Ovary (tissue), 9 donors: ENCODE data around the gene SPINK1. TPM values are rescaled to one million over a fixed set of nuclear protein-coding genes. Genes with fewer than 3 reads are reported as not detected.

Source experiments
- DNase-seq, 5 donors: peaks; one replicate each; pipeline ENCODE4 v3.0.0-alpha.2; 2019 to 2020
- H3K27ac ChIP-seq, 2 donors: fragments of 200-600 bp; one replicate each; pipeline versions ENCODE4 v1.5.1 to v1.8.0; 2019 to 2022
- H3K27me3 ChIP-seq: fragments of 200-600 bp; one replicate; pipeline ENCODE4 v1.8.0; 2022
- H3K36me3 ChIP-seq: fragments of 200-600 bp; sonication (generic); one replicate; pipeline ENCODE4 v1.5.1; 2019
- H3K4me1 ChIP-seq: one replicate; pipeline ENCODE4 v1.8.1; 2013; ENCODE audit warnings: mild to moderate bottlenecking, moderate library complexity; ENCODE audit not compliant: insufficient read depth
- H3K4me3 ChIP-seq: fragments of 200-600 bp; sonication (generic); one replicate; pipeline ENCODE4 v1.5.1; 2017
- H3K9me3 ChIP-seq, 2 donors: fragments of 200-600 bp in 1 of 2; sonication (generic) in 1 of 2; one replicate each; pipeline versions ENCODE4 v1.5.1 to v1.8.1; 2013 to 2019; ENCODE audit warnings: mild to moderate bottlenecking in 1 of 2, moderate library complexity in 1 of 2
- EP300 ChIP-seq: sonication (generic); formaldehyde crosslinking; IDR thresholded peaks from one replicate; pipeline ENCODE4 v1.6.1; 2017; ENCODE audit warnings: antibody characterized with exemption
- POLR2A ChIP-seq: fragments of 450-650 bp; IDR thresholded peaks from one replicate; pipeline ENCODE4 v1.6.1; 2017; ENCODE audit warnings: antibody characterized with exemption, mild to moderate bottlenecking, moderate library complexity
- WGBS, 3 donors: extraction: QIAGEN DNeasy Blood & Tissue Kit in 1 of 3; methylation state at CpG; one replicate each; pipeline versions ENCODE4 v1.1.5 to v1.1.7; 2013 to 2017; 5-methylcytosine and 5-hydroxymethylcytosine counted together
- intact Hi-C, 4 donors: fragments of 100-400 bp; cut with DNase I; formaldehyde crosslinking; loops; one replicate each; pipeline versions ENCODE4 v1.11.0 to v1.15.1; 2022 to 2023
- polyA plus RNA-seq, 2 donors: library from polyadenylated mRNA; stranded (reverse); fragments of 200-250 nt in 1 of 2; fragments of 350-450 nt in 1 of 2; fragmentation: Illumina TruSeq in 1 of 2; extraction: RNeasy Lipid Tissue Mini Kit (QIAGEN cat#74804) in 1 of 2; gene quantifications; one replicate each; pipeline ENCODE4 v1.2.3, GENCODE V29; 2013 to 2014
- total RNA-seq, 7 donors: library from RNA; depleted of rRNA in 2 of 7; stranded (reverse); fragments of >200 nt in 2 of 7; fragmentation: NEBNext Ultra II Directional in 3 of 7; extraction: Animal tissue kit (Norgen Biotek cat#: 25700) in 3 of 7; gene quantifications; one replicate each; pipeline versions ENCODE4 v1.1.0 to v1.2.4, GENCODE V29; 2016 to 2023
- TF ChIP-seq, protein P1 (sequence below), 3 donors: fragments of 450-650 bp in 2 of 3; fragments of 200-600 bp in 1 of 3; IDR thresholded peaks; one replicate each; pipeline versions ENCODE4 v1.5.1 to v1.8.0; 2016 to 2022; ENCODE audit warnings: antibody characterized with exemption in 3 of 3, mild to moderate bottlenecking in 1 of 3
- donor health status: DM: no; HTN: no; CAD: no; lungs with moderate emphysema.
- donor health status: DM: no; HTN: no; CAD: no.
- donor health status: Bipolar disorder and iron deficiency.
- donor health status: DM: yes; HTN: yes; CAD: no.
- donor health status: DM: no; HTN: no; CAD: no.
- donor health status: DM: yes; HTN: yes; CAD: no.

SPINK1 gene
- total and polyA plus RNA-seq, 9 donors, result 13.1 to 24.2 TPM; not detected in 7

DNA sequence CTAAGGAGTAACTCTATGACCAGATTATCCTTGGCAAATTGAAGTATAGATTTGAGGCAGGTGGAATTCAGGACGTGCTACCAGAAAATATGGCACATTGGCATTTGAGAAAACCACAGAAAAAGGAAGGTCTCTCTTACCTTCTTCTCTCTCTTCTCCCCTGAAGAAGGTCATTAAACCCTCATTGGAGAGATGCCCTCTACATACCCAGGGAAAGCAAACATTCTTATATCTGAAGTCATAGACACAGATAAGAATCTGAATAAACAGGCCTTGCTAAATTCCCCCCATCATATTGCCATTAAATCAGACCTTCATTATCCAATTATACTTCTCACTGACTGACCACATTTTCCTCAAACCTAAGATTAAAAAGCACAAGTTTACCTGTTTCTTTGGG is 17.8 kb downstream of the SPINK1 start:
- Histone ChIP-seq H3K27ac (no peak overlapping the region), H3K9me3 (no peaks in the 10 kb centered on the region), H3K4me1 (no peaks in the 10 kb centered on the region), H3K4me3 (no peak overlapping the region), H3K27me3 (no peaks in the 10 kb centered on the region), H3K36me3 (no peaks in the 10 kb centered on the region)
- no peak for DNase-seq
- TF ChIP-seq, protein P1, sequence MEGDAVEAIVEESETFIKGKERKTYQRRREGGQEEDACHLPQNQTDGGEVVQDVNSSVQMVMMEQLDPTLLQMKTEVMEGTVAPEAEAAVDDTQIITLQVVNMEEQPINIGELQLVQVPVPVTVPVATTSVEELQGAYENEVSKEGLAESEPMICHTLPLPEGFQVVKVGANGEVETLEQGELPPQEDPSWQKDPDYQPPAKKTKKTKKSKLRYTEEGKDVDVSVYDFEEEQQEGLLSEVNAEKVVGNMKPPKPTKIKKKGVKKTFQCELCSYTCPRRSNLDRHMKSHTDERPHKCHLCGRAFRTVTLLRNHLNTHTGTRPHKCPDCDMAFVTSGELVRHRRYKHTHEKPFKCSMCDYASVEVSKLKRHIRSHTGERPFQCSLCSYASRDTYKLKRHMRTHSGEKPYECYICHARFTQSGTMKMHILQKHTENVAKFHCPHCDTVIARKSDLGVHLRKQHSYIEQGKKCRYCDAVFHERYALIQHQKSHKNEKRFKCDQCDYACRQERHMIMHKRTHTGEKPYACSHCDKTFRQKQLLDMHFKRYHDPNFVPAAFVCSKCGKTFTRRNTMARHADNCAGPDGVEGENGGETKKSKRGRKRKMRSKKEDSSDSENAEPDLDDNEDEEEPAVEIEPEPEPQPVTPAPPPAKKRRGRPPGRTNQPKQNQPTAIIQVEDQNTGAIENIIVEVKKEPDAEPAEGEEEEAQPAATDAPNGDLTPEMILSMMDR (IDR thresholded peaks at IDR 0.05), result no peak
- TF ChIP-seq EP300 (no peak), POLR2A (no peak)
- intact Hi-C loops, result no loop called here
- WGBS, 3 donors, result 66 to 69% (median 66%) methylated on average over 1 of the region's 1 CpG

DNA sequence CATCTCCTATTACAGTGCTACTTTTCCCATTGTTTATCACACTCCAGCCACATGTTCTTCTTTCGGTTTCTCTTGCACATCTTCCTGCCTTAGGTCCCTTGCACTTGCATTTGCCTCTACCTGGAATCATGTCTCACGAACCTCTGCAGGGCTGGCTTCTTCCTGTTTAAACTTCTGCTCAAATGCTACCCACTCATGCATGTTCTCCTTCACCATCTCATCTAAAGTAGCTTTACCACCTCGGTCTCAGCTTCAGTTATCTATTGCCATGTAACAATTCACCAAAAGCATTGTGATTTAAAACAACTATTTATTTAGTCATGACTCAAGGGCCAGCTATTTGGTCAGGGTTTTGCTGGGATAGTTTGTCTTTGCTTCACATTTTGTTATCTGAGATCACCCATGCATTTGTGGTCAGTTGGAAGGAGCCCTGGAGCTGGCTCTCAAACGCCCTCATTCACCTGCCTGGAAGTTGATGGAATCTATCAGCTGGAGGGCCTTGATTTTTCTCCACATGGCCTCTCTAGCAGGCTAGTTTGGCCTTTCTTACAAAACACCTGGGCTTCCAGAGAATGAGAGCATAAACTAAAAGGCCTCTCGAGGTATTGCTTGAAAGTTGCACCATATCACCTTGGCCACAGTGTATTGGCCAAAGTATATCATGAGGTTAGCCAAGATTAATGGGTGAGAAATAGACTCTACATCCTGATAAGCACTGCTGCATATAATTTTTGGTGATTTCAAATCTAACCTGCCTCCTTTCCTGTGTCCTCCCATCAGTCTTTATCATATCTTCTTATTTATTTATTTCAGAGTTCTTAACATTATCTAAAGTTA is 21.4 kb downstream of the SPINK1 start:
- no peak for DNase-seq
- H3K27me3 ChIP-seq, result no peaks in the 10 kb centered on the region
- WGBS, 3 donors, result 59 to 69% (median 61%) methylated on average over 5 of the region's 5 CpGs
- no peaks in the 10 kb centered on the region for H3K36me3 ChIP-seq
- H3K27ac ChIP-seq, result no peak overlapping the region
- no peaks in the 10 kb centered on the region for H3K9me3 ChIP-seq
- no peak overlapping the region for H3K4me3 ChIP-seq
- intact Hi-C loops, result no loop called here
- TF ChIP-seq EP300 (no peak), POLR2A (no peak)
- TF ChIP-seq, protein P1 (IDR thresholded peaks at IDR 0.05), result no peak
- H3K4me1 ChIP-seq, result no peaks in the 10 kb centered on the region

DNA sequence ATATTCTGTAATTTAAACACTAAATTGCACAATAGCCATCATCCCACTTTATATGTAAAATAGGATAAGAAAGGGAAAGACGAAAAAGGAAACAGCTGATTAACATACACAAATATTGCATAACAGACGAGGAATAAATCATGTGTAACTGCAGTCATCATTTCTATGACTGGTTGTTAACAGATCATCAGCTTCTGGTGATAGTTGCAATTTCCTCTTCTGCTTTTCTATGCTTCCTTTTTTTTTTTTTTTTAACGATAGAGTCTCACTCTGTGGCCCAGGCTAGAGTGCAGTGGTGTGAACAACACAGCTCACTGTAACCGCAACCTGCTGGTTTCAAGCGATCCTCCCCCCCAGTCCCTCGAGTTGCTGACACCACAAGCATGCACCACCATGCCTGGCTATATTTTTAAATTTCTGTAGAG is 26.4 kb downstream of the SPINK1 start:
- WGBS, 3 donors, result 75 to 86% (median 79%) methylated on average over 6 of the region's 6 CpGs
- intact Hi-C loops, result no loop called here
- Histone ChIP-seq H3K4me3 (no peak overlapping the region), H3K36me3 (no peaks in the 10 kb centered on the region), H3K27ac (no peak overlapping the region), H3K4me1 (no peaks in the 10 kb centered on the region), H3K27me3 (no peaks in the 10 kb centered on the region), H3K9me3 (no peaks in the 10 kb centered on the region)
- DNase-seq, result no peak
- TF ChIP-seq POLR2A (no peak), EP300 (no peak)
- TF ChIP-seq, protein P1 (IDR thresholded peaks at IDR 0.05), result no peak

DNA sequence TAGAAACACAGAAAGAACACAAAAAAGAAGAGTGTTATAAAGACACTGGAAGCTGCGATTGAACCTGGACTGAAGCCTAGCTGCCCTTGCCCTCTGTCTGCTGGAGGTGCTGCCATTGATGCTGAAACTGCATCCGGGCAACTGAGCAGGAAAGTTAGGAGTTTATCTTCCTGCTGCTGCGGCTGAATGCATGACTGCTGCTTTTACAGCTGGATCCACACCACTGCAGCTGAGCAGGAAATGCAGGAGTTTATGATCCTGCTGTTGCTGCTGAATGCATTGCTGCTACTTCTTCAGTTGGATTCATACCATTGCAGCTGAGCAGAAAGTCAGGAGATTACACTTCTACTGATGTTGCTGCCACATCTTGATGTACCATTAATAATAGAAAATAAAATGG is 27.1 kb downstream of the SPINK1 start:
- no peak for DNase-seq
- H3K9me3 ChIP-seq, result no peaks in the 10 kb centered on the region
- TF ChIP-seq POLR2A, result no peak
- TF ChIP-seq, protein P1 (IDR thresholded peaks at IDR 0.05), result no peak
- no peak for TF ChIP-seq EP300
- no peak overlapping the region for H3K4me3 ChIP-seq
- H3K27ac ChIP-seq, result no peak overlapping the region
- intact Hi-C loops, result no loop called here
- H3K4me1 ChIP-seq, result no peaks in the 10 kb centered on the region
- 20 to 33% (median 23%) methylated on average over 3 of the region's 3 CpGs for WGBS, 3 donors
- no peaks in the 10 kb centered on the region for H3K36me3 ChIP-seq
- no peaks in the 10 kb centered on the region for H3K27me3 ChIP-seq
